HG02571 (cell line): ENCODE data around the gene SDE2.
"Not testable (repeated sequence)": the region's sequence is repeated elsewhere in the genome, so short reads cannot be mapped to it uniquely, and the experiment has no call there.

Experiments used
- ATAC-seq: cut with Tn5 transposase; IDR thresholded peaks from one replicate; pipeline ENCODE4 v1.9.1; 2021; ENCODE audit warnings: mild to moderate bottlenecking, moderate library complexity; ENCODE audit not compliant: unreplicated experiment

The SDE2 gene

GRCh38 chr1:226007126-226007892 is 8.2 kb upstream of the SDE2 start:
- not testable (repeated sequence) for ATAC-seq

- no peak for ATAC-seq
Measured at GRCh38 chr1:226006686-226007085, 7.5 kb upstream of the SDE2 start.

- ATAC-seq, result no peak
Measured at GRCh38 chr1:226004396-226004795, 5.3 kb upstream of the SDE2 start.

GRCh38 chr1:226003502-226004170 is 4.5 kb upstream of the SDE2 start:
- no peak for ATAC-seq

- ATAC-seq, result no peak
Measured at GRCh38 chr1:226002667-226003501, 3.7 kb upstream of the SDE2 start.

GRCh38 chr1:226001963-226002666 is 3.0 kb upstream of the SDE2 start:
- ATAC-seq, result peak; percentile 23

- no peak for ATAC-seq
Measured at GRCh38 chr1:226001088-226001487, 1.9 kb upstream of the SDE2 start.

GRCh38 chr1:226000493-226001081 is 1.4 kb upstream of the SDE2 start:
- ATAC-seq, result not testable (repeated sequence)

GRCh38 chr1:225999912-226000337 is 782 bp upstream of the SDE2 start:
- peak; percentile 34 for ATAC-seq

GRCh38 chr1:225998560-225999226 is 450 bp downstream of the SDE2 start:
- ATAC-seq, result no peak

- ATAC-seq, result no peak
Measured at GRCh38 chr1:225996946-225997545, 2.1 kb downstream of the SDE2 start.

- no peak for ATAC-seq
Measured at GRCh38 chr1:225995919-225996864, 3.0 kb downstream of the SDE2 start.

- ATAC-seq, result no peak
Measured at GRCh38 chr1:225990705-225991464, 8.3 kb downstream of the SDE2 start.

GRCh38 chr1:225987491-225988316 is 11.4 kb downstream of the SDE2 start:
- ATAC-seq, result no peak

- no peak for ATAC-seq
Measured at GRCh38 chr1:225981714-225982113, 17.4 kb downstream of the SDE2 start.

- no peak for ATAC-seq
Measured at GRCh38 chr1:225980005-225980836, 18.9 kb downstream of the SDE2 start.
